Thoracic aorta (tissue), 2 donors: ENCODE measurements around the gene CDK5RAP2. TPM values are rescaled to one million over a fixed set of nuclear protein-coding genes. Genes with fewer than 3 reads are reported as not detected.

Experiments used
- ATAC-seq: fragments of 150-250 bp; one replicate; pipeline ENCODE4 v1.8.0; 2017; ENCODE audit warnings: low read depth; ENCODE audit not compliant: insufficient number of reproducible peaks, low FRiP score
- DNase-seq: peaks from one replicate; pipeline ENCODE4 v3.0.0-alpha.2; 2020; ENCODE audit warnings: low spot score
- H3K27ac ChIP-seq, 2 donors: fragments of 200-600 bp; sonication (generic); 1 replicate in 1 of 2; 2 replicates in 1 of 2; pipeline ENCODE4 v1.5.1; 2016; ENCODE audit warnings: mild to moderate bottlenecking in 2 of 2, moderate library complexity in 2 of 2
- H3K27me3 ChIP-seq: fragments of 200-600 bp; sonication (generic); replicated peaks from 2 replicates; pipeline ENCODE4 v1.6.0; 2016; ENCODE audit warnings: mild to moderate bottlenecking; ENCODE audit not compliant: insufficient read depth
- H3K36me3 ChIP-seq: fragments of 200-600 bp; sonication (generic); one replicate; pipeline ENCODE4 v1.5.1; 2016
- H3K4me1 ChIP-seq, 2 donors: fragments of 200-600 bp; sonication (generic); 1 replicate in 1 of 2; 2 replicates in 1 of 2; pipeline versions ENCODE4 v1.5.1 to v1.6.0; 2016; ENCODE audit warnings: low read depth in 2 of 2, mild to moderate bottlenecking in 1 of 2; ENCODE audit not compliant: control insufficient read depth in 1 of 2
- H3K4me3 ChIP-seq: fragments of 200-600 bp; sonication (generic); 2 replicates; pipeline ENCODE4 v1.5.1; 2016; ENCODE audit warnings: mild to moderate bottlenecking
- H3K9me3 ChIP-seq: fragments of 200-600 bp; sonication (generic); 2 replicates; pipeline ENCODE4 v1.5.1; 2016
- CTCF ChIP-seq: fragments of 200-600 bp; sonication (generic); IDR thresholded peaks from one replicate; pipeline ENCODE4 v1.5.1; 2019; ENCODE audit warnings: antibody characterized with exemption
- total RNA-seq, 2 donors: library from RNA; depleted of rRNA; stranded (reverse); fragments of >200 nt; gene quantifications; one replicate each; pipeline versions ENCODE4 v1.1.0 to v1.2.3, GENCODE V29; 2016

The CDK5RAP2 gene
- total RNA-seq, 2 donors from 2014 or later, result 67.8 to 132 TPM

- no peak overlapping the region for H3K27ac ChIP-seq
These were observed 93.1 kb downstream of the CDK5RAP2 start for GRCh38 chr9:120486835-120487234.

GRCh38 chr9:120486347-120486746 lies 93.6 kb downstream of the CDK5RAP2 start:
- Histone ChIP-seq H3K4me3 (no peak overlapping the region), H3K36me3 (peaks cover 7% of the 10 kb centered on the region), H3K27ac (no peak overlapping the region), H3K27me3 (no peaks in the 10 kb centered on the region), H3K9me3 (no peaks in the 10 kb centered on the region), H3K4me1 (peaks cover 0 to 20% of the 10 kb centered on the region in 2 donors)
- no peak for ATAC-seq
- DNase-seq, result no peak
- TF ChIP-seq CTCF, result no peak

More at GRCh38 chr9:120486835-120487234, 93.1 kb downstream of the CDK5RAP2 start:
- peaks cover 0 to 20% of the 10 kb centered on the region in 2 donors for H3K4me1 ChIP-seq
- peaks cover 7% of the 10 kb centered on the region for H3K36me3 ChIP-seq
- DNase-seq, result no peak
- TF ChIP-seq CTCF, result no peak
- ATAC-seq, result no peak
- H3K27me3 ChIP-seq, result no peaks in the 10 kb centered on the region
- H3K9me3 ChIP-seq, result no peaks in the 10 kb centered on the region
- no peak overlapping the region for H3K4me3 ChIP-seq

GRCh38 chr9:120485788-120486187 lies 94.2 kb downstream of the CDK5RAP2 start:
- no peak overlapping the region for H3K4me3 ChIP-seq
- H3K36me3 ChIP-seq, result peaks cover 7% of the 10 kb centered on the region
- no peak for DNase-seq
- no peaks in the 10 kb centered on the region for H3K9me3 ChIP-seq
- no peak for ATAC-seq
- no peak for TF ChIP-seq CTCF
- H3K4me1 ChIP-seq, result peaks cover 0 to 24% of the 10 kb centered on the region in 2 donors
- H3K27me3 ChIP-seq, result no peaks in the 10 kb centered on the region
- no peak overlapping the region for H3K27ac ChIP-seq

- no peaks in the 10 kb centered on the region for H3K9me3 ChIP-seq
- TF ChIP-seq CTCF, result no peak
- peaks cover 0 to 33% of the 10 kb centered on the region in 2 donors for H3K4me1 ChIP-seq
- DNase-seq (no peak), ATAC-seq (no peak)
- no peak overlapping the region for H3K27ac ChIP-seq
- H3K36me3 ChIP-seq, result no peaks in the 10 kb centered on the region
- H3K27me3 ChIP-seq, result no peaks in the 10 kb centered on the region
- no peak overlapping the region for H3K4me3 ChIP-seq
These were observed 95.8 kb downstream of the CDK5RAP2 start for GRCh38 chr9:120484162-120484561.

GRCh38 chr9:120482424-120483186 lies 97.4 kb downstream of the CDK5RAP2 start:
- no peak for ATAC-seq

More at GRCh38 chr9:120482424-120483186, 97.4 kb downstream of the CDK5RAP2 start:
- no peak for DNase-seq
- Histone ChIP-seq H3K27me3 (no peaks in the 10 kb centered on the region), H3K27ac (no peak overlapping the region), H3K4me3 (no peak overlapping the region), H3K36me3 (no peaks in the 10 kb centered on the region), H3K4me1 (peaks cover 5 to 41% of the 10 kb centered on the region in 2 donors), H3K9me3 (no peaks in the 10 kb centered on the region)
- TF ChIP-seq CTCF, result no peak
